GM12873 (cell line): ENCODE results near the gene CLIC3.

Experiments used
- TF ChIP-seq, protein P1 (sequence below): IDR thresholded peaks from 2 replicates; pipeline ENCODE4 v1.5.1; 2012; ENCODE audit warnings: low read depth, mild to moderate bottlenecking, moderate library complexity, low read length, control low read depth; ENCODE audit not compliant: insufficient read depth; ENCODE audit errors: missing control alignments

CLIC3 gene

DNA sequence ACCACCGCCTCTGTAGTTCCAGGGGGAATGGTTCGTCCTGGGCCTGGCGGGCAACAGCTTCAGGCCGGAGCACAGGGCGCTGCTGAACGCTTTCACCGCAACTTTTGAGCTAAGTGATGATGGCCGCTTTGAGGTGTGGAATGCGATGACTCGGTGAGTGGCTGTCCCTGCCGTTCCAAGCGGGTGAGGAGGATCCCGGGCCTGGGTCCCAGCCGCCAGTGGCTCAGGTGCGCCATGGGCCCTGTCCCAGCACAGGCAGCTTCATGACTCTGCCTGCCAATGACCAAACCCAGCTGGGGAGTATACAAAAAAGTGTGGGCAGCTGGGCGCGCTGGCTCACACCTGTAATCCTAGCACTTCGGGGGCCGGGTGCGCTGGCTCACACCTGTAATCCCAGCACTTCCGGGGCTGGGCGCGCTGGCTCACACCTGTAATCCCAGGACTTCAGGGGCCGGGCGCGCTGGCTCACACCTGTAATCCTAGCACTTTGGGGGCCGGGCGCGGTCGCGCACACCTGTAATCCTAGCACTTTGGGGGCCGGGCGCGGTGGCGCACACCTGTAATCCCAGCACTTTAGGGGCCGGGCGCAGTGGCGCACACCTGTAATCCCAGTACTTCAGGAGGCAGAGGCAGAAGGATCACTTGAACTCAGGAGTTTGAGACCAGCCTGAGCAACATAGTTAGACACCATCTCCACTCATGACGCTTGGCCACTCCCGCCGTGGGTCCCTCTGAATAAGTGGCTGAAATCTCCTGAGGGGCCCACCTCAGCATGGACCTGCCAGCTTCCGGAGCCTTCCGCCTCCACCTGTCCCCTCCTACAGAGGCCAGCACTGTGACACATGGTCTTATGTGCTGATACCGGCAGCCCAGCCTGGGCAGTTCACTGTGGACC lies 43.2 kb downstream of the CLIC3 start:
- TF ChIP-seq, protein P1, sequence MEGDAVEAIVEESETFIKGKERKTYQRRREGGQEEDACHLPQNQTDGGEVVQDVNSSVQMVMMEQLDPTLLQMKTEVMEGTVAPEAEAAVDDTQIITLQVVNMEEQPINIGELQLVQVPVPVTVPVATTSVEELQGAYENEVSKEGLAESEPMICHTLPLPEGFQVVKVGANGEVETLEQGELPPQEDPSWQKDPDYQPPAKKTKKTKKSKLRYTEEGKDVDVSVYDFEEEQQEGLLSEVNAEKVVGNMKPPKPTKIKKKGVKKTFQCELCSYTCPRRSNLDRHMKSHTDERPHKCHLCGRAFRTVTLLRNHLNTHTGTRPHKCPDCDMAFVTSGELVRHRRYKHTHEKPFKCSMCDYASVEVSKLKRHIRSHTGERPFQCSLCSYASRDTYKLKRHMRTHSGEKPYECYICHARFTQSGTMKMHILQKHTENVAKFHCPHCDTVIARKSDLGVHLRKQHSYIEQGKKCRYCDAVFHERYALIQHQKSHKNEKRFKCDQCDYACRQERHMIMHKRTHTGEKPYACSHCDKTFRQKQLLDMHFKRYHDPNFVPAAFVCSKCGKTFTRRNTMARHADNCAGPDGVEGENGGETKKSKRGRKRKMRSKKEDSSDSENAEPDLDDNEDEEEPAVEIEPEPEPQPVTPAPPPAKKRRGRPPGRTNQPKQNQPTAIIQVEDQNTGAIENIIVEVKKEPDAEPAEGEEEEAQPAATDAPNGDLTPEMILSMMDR = no peak

DNA sequence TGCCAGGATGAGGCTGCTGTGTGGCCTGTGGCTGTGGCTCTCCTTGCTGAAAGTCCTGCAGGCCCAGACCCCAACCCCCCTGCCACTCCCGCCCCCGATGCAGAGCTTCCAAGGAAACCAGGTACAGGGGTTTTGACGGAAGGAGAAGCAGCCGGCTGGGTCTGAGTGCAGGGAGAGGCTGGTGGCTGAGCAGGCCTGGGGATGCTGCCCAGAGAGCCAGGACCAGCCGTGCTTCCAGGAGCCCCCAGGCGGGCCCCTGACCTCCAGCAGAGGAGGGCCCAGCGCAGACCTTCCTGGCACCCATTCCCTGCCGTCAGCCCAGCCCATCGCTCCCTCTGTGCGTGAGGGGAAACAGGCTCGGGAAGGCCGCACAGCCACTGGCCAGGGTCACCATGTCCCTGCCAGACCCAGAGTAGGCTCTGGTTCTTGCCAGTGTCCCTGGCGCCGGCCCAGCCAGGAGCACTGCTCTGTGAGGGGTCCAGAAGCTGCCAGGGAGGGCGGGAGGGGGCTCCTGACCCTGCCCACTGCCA lies 44.0 kb downstream of the CLIC3 start:
- TF ChIP-seq, protein P1 = no peak

DNA sequence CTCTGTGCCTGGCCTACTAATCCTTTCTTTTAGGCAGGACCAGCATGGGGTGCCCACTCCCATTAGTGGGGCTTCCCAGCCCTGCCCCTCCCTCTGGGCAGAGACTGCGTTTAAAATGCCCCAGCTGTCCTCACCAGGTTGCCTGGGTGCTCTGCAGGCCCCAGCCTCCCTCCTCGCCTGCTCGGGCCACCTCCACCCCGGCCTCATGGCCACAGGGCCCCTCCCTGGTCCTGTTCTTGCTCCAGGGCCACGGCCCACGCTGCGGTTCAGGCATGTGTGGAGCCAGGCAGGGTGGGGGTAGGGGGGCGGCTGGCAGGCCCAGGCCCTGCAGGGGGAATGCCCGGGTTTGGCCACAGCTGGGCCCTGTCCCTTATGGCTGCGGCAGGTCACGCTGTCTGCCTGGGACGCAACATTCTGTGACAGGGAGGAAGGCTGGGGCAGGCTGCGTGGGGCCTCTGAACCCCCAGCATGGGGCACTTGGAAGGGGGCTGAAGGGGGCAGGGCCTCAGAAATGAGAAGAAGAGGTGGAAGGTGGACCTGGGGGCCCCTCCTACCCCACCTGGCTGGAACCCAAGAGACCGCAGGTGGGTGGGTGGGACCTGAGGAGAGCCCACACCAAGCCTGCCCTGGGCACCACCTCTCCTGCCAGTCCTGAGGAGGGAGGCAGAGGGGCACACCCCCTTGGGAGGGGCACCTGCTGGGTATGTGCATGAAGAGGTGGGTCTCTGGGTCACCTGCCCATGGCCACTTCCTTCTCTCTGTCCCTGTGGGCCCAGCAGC lies 44.6 kb downstream of the CLIC3 start, which contains the start of gene LCN12:
Gene LCN12 (plus strand): TSS at position 733 of the 780 bp plus-strand sequence. CDS start 55 bp downstream, outside the sequence.
- TF ChIP-seq, protein P1 = no peak

DNA sequence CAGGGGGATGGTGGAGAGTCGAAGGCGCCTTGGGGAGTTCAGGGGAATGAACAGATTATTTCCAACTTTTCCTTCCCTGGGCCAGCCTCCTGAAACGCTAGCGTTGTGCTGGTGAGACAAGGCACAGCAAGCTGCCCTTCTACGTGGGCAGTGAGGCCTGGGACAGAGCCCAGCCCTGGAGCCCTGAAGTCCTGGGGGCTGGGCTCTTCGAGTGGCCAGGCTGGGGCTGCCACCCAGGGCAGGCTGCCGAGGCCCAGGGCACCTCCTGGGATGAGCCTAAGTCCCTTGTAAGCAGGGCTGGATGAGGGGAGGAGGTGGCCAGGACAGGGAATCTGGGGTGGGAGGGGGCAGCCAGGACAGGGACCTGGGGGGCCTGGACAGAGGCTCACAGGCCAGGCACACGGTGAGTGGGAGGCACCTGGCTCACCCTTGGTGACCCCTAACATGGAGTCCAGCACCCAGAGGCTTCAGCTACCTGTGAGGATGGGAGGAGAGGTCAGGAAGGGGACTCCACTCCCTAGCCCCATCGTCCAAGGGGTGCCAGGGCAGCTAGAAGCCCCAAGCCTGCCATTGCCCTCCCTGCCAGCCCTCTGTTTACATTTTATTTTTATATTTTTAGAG lies 45.6 kb downstream of the CLIC3 start:
- TF ChIP-seq, protein P1 = no peak

DNA sequence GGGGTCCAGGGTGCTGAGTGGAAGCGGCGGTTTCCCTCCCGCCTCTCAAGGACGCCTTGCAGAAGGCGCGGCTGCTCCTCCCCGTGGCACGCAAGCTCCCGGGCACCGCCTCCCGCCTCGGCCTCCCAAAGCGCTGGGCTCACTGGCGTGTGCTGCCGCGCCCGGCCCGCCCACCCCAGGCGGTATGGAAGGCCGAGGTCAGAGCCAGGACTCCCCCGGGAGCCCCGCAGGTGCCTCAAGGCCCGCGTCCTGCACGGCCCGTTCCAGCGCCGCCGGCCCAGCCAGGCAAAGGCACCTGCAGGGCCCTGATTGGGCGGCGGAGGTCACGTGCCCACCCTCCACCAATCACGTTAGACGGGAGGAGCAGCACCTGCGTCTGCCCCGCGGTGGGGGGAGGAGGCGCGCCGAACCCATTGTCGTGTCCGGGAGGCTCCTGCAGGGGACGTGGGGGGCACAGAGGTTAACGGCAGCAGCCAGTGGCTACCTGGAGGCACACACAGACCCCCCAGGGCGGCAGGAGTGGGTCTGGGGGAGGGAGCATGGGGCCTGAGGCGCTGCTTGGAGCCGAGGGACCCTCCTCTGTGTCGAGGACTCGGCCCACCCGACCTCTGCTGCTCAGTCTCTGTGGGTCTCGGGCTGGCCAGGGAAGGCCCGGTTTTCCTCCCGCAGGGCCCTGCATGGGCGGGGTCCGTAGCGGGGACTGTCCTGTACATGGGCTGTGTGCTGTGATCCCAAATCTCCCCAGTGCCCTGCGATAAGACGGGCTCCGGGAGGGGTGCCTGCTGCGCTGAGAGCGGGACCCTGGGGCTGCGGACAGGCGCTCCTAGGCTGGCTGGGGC lies 46.3 kb downstream of the CLIC3 start:
- TF ChIP-seq, protein P1 = peak; percentile 41

DNA sequence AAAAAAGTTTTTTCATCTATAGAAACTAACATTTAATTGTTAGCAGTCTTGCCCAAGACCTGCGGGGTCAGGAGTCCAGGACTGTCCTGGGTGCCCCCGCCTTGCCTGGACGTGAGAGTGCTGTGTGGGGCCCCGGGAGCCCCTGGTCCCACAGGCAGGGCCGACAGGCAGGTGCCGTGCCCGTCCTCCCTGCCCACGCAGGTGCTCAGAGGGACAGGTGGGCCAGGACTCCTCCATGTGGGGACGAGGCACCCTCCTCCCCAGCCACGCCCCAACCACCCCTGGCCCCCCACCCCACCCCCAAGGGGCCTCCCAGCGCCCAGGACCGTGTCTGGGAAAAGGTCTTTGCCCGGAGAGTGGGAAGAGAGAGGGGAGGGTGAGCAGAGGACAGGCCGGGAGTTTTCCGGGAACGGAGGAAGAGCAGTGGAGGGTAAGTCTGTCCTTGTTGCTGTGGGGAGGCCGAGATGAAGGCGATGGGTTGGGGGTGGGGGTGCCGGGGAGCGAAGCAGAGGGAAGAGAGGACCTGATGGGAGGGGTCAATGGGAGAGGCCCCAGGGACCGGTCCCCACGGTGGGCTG lies 47.0 kb downstream of the CLIC3 start:
- TF ChIP-seq, protein P1 = no peak
